ENCODE data around the gene NSRP1.

The NSRP1 gene, protein sequence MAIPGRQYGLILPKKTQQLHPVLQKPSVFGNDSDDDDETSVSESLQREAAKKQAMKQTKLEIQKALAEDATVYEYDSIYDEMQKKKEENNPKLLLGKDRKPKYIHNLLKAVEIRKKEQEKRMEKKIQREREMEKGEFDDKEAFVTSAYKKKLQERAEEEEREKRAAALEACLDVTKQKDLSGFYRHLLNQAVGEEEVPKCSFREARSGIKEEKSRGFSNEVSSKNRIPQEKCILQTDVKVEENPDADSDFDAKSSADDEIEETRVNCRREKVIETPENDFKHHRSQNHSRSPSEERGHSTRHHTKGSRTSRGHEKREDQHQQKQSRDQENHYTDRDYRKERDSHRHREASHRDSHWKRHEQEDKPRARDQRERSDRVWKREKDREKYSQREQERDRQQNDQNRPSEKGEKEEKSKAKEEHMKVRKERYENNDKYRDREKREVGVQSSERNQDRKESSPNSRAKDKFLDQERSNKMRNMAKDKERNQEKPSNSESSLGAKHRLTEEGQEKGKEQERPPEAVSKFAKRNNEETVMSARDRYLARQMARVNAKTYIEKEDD

DNA sequence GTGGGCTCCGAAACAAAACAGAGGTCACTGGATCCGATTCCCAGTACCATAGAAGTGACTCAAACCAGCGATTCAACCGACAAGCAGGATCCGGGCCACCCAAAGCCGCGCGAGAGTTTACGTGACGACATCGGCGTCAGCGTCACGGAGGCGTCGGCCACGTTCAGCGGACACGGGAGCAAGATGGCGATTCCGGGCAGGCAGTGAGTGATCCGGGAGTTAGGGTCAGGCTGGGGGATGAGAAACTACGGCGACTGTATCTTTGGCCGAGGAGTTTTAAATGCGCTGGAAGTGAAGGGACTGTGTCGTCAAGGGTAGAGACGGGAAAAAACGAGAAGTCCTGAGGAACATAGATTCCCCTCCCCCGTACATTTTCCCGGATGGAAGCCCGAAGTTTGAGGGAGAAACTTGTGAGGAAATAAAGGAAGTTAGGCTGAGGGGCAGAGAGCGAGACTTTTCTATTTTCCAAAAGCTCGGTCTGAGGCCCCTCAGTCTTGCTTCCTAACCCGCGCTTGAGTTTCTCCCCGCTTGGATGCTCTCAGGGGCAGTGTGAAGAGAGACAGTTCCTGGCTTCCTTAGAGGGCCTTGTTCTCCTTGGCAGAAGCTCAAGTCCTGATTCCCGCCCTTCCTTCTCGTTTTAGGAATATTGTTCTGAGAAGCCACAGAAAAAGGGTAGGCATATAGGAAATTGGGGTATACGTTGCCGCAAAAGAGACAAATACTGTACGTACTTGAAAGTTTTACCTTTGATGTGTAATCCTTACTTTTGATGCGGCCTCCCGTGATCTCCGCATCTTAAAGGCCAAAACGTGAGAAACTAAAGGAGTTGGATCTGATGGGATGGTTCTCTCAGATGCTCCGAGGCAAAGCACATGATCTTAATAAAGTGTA is at the start of gene NSRP1:
Gene NSRP1 (plus strand): TSS at position 156 of the 891 bp plus-strand sequence. CDS start 28 bp downstream, at position 184.
- TF ChIP-seq, protein P1, sequence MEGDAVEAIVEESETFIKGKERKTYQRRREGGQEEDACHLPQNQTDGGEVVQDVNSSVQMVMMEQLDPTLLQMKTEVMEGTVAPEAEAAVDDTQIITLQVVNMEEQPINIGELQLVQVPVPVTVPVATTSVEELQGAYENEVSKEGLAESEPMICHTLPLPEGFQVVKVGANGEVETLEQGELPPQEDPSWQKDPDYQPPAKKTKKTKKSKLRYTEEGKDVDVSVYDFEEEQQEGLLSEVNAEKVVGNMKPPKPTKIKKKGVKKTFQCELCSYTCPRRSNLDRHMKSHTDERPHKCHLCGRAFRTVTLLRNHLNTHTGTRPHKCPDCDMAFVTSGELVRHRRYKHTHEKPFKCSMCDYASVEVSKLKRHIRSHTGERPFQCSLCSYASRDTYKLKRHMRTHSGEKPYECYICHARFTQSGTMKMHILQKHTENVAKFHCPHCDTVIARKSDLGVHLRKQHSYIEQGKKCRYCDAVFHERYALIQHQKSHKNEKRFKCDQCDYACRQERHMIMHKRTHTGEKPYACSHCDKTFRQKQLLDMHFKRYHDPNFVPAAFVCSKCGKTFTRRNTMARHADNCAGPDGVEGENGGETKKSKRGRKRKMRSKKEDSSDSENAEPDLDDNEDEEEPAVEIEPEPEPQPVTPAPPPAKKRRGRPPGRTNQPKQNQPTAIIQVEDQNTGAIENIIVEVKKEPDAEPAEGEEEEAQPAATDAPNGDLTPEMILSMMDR (IDR thresholded peaks at IDR 0.05; ENCODE audit: low read depth, low read length): no peak

DNA sequence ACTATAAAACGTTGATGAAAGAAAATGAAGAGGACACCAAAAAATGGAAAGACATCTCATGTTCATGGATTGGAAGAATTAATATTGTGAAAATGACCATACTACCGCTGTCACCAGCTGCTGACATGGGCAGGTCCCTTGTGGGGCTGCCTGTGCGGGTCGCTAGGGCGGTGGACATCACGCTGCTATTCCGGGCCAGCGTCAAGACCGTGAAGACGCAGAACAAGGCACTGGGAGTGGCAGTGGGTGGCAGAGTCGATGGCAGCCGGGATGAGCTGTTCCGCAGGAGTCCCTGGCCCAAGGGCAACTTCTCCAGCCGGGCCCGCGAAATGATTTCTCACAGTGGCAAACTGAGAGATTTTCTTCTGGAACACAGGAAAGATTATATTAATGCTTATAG is 48.2 kb upstream of the NSRP1 start:
- no peak overlapping the region for H3K4me3 ChIP-seq (ENCODE audit: low read depth, low read length)
- TF ChIP-seq, protein P1 (IDR thresholded peaks at IDR 0.05; ENCODE audit: low read depth, low read length): no peak

More for the DNA sequence above, at the start of gene NSRP1:
- peak within 1 kb of the TSS; percentile 63 for H3K4me3 ChIP-seq (ENCODE audit: low read depth, low read length)

DNA sequence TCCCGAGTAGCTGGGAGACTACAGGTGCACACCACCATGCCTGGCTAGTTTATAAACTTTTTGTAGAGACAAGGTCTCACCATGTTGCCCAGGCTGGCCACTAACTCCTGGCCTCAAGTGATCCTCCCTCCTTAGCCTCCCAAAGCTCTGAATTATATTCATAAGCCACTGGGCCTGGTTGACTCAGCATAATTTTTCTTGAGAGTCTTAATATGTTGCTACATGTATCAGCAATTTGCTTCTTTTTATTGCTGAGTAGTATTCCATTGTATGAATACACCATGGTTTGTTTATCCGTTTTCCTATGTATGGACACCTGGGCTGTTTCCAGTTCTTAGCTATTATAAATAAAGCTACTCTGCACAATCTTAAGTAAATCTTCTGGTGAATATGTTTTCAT is 42.4 kb upstream of the NSRP1 start:
- no peak overlapping the region for H3K4me3 ChIP-seq (ENCODE audit: low read depth, low read length)
- TF ChIP-seq, protein P1 (IDR thresholded peaks at IDR 0.05; ENCODE audit: low read depth, low read length): no peak

DNA sequence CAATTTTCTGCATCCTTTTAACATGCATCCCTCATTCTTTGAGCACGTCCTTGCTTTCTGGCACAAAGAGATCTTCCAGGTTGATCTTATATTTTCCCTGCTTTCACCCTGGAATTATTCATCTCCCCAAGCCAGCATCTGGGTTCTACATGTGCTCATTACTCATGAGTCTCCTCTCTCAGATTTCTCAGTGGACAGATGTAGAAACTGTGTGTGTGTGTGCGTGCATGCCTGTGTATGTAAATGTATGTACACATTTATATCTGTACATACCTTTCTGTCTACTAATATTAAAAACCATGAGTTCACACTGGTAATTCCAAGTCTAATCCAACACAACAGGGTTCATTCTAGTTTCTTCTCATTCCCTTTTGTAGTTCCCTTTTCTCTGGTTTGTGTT is 41.9 kb upstream of the NSRP1 start:
- H3K4me3 ChIP-seq (ENCODE audit: low read depth, low read length): no peak overlapping the region
- TF ChIP-seq, protein P1 (IDR thresholded peaks at IDR 0.05; ENCODE audit: low read depth, low read length): no peak

DNA sequence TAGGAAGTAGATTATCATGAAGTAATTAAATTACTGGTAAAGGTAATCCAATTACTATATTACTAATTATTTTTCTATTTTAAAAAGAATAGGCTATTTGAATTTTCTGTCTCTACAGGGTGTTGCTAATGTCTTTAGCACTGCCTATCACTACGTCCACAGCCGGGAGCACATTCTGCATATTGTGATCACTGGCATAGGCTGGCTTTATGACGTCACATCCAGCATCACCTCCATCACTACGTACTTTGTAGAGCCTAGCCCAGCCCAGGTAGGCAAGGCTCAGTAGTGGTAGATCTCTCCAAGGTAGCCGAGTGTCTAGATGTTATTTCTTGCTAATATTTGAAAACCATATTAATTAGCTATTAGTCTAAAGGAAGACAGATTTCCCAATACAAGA is 33.8 kb upstream of the NSRP1 start:
- TF ChIP-seq, protein P1 (IDR thresholded peaks at IDR 0.05; ENCODE audit: low read depth, low read length): no peak
- H3K4me3 ChIP-seq (ENCODE audit: low read depth, low read length): no peak overlapping the region

DNA sequence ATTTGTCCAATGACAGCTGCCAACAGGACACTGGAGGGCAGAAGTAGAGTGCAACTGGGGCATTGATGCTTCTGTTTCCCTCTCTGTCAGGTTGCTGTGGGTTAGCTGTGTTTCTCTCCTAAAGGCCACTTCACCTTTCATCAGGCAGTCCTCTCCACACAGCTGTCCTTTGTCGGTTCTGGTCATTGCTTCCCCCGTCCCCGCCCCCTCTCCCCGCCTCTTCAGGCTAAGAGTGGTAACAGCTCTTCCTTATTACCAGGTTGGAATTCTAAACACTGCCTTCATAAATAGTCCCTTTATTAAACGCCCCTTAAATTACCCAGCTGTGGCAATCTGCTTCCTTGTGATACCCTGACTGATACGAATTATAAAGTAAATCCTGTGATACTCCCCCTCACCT is 31.8 kb upstream of the NSRP1 start:
- no peak overlapping the region for H3K4me3 ChIP-seq (ENCODE audit: low read depth, low read length)
- TF ChIP-seq, protein P1 (IDR thresholded peaks at IDR 0.05; ENCODE audit: low read depth, low read length): no peak
